K562 (cell line): ENCODE results near the gene SLC35B4. TPM values are rescaled to one million over a fixed set of nuclear protein-coding genes. Genes with fewer than 3 reads are reported as not detected.

Experiments used
- CSDE1 ChIP-seq, 2 experiments: fragments of 450-650 bp; IDR thresholded peaks; 2 replicates each; pipeline ENCODE4 v1.6.1; 2016; ENCODE audit warnings: mild to moderate bottlenecking in 1 of 2
- FOXM1 ChIP-seq, 2 experiments: fragments of 450-650 bp in 1 of 2; sonication (generic) in 1 of 2; formaldehyde crosslinking in 1 of 2; IDR thresholded peaks; 2 replicates each; pipeline versions ENCODE4 v1.6.1 to v1.9.0; 2017 to 2022; ENCODE audit warnings: low read depth in 2 of 2, mild to moderate bottlenecking in 2 of 2, missing genetic modification reagents in 1 of 2, moderate library complexity in 1 of 2
- KDM2B ChIP-seq: fragments of 250-450 bp; sonication (Bioruptor Pico); IDR thresholded peaks from 2 replicates; pipeline ENCODE4 v1.8.0; 2021; ENCODE audit warnings: mild to moderate bottlenecking, moderate library complexity
- NKRF ChIP-seq: fragments of 450-650 bp; IDR thresholded peaks from 2 replicates; pipeline ENCODE4 v1.6.1; 2016; ENCODE audit warnings: borderline replicate concordance
- SIX5 ChIP-seq, 2 experiments: IDR thresholded peaks; 2 replicates each; pipeline ENCODE4 v1.6.1; 2011; ENCODE audit warnings: low read length in 2 of 2, borderline replicate concordance in 1 of 2, low read depth in 1 of 2, mild to moderate bottlenecking in 1 of 2, moderate library complexity in 1 of 2; ENCODE audit not compliant: insufficient read depth in 1 of 2
- SMARCC2 ChIP-seq: fragments of 450-650 bp; IDR thresholded peaks from 2 replicates; pipeline ENCODE4 v1.6.1; 2017; ENCODE audit warnings: antibody characterized with exemption, moderate library complexity, mild to moderate bottlenecking, low read depth
- SMARCE1 ChIP-seq: fragments of 450-650 bp; IDR thresholded peaks from 2 replicates; pipeline ENCODE4 v1.7.1; 2016; ENCODE audit warnings: mild to moderate bottlenecking
- TAF9B ChIP-seq: fragments of 450-650 bp; IDR thresholded peaks from 2 replicates; pipeline ENCODE4 v1.6.1; 2018; ENCODE audit warnings: mild to moderate bottlenecking; ENCODE audit not compliant: partially characterized antibody
- VEZF1 ChIP-seq: fragments of 200-800 bp; sonication (Bioruptor generic); IDR thresholded peaks from 2 replicates; pipeline ENCODE4 v1.6.1; 2017; ENCODE audit warnings: missing genetic modification characterization, missing compliant biosample characterization
- ZNF174 ChIP-seq: fragments of 250-450 bp; sonication (Bioruptor Pico); IDR thresholded peaks from 2 replicates; pipeline ENCODE4 v1.4.0; 2020; ENCODE audit warnings: mild to moderate bottlenecking
- ZNF668 ChIP-seq: fragments of 250-450 bp; sonication (Bioruptor Pico); IDR thresholded peaks from 2 replicates; pipeline ENCODE4 v1.8.0; 2022; ENCODE audit warnings: mild to moderate bottlenecking, inconsistent platforms
- ZNF830 ChIP-seq: fragments of 250-450 bp; sonication (Bioruptor Pico); IDR thresholded peaks from 2 replicates; pipeline ENCODE4 v1.5.0; 2021; ENCODE audit warnings: mild to moderate bottlenecking
- polyA plus RNA-seq, 8 experiments: library from polyadenylated mRNA; depleted of rRNA in 4 of 8; stranded (reverse) in 5 of 8; unstranded in 3 of 8; fragments of >200 nt; fragmentation: Nextera tagmentation in 2 of 8; fragmentation: Illumina TruSeq in 1 of 8; extraction: Ambion mirVana in 2 of 8; extraction: Trizol in 1 of 8; gene quantifications; 2 replicates each; pipeline versions ENCODE4 v1.2.1 to v1.2.3, GENCODE V29; 2011 to 2014; ENCODE audit warnings: inconsistent platforms in 1 of 8, missing spikeins in 1 of 8
- total RNA-seq, 7 experiments: library from RNA; depleted of rRNA in 6 of 7; stranded (reverse); fragments of >200 nt in 6 of 7; fragmentation: Illumina TruSeq in 2 of 7; extraction: Trizol in 2 of 7; gene quantifications; 2 replicates each; pipeline versions ENCODE4 v1.2.1 to v1.2.3, GENCODE V29; 2011 to 2021; ENCODE audit warnings: low replicate concordance in 1 of 7
- TF ChIP-seq, protein P1 (sequence below): fragments of 450-650 bp; IDR thresholded peaks from 2 replicates; pipeline ENCODE4 v1.6.1; 2016; ENCODE audit warnings: low read depth

Gene SLC35B4
- total and polyA plus RNA-seq, 9 of the 15 experiments (the other 6 are each of a cell fraction or from before 2014, with no cell fraction given), result 6.1 to 34.9 (median 17.6) TPM

DNA sequence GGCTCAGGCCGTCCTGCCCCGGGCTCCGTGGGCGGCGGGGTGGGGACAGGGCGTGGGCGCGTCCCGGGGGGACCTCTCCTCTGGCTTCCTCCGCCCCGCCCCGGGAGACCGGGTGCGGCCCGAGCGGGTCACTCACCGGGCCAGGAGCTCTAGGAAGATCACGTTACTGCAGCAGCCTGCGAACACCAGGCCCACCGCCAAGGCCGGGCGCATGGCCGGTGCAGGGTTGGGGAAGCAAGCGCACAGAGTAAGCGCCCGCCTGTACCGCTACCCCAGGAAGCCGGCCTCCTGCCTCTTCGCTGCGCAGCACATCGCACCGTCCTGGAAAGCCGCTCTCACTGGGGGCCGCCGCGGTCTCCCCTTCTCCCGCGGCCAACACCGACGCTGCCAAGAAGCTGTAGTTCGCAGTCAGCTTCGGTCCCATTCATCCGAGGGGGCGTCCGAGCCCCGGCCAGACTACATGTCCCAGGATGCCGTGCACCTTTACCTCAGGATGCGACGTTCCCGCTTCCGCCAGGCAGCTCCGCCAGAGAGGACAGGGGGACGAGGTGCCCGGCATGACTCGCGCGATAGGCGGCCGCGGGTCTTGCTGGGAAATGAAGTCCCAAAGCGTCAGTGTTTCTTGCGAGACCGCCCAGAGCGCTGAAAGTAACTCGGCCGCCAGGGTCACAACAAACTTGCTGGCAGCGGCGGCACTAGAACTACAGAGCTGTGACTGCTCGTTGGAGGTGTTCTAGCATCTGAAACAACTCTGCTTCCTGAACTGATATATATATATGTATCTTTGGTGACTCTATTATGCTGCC lies at the start of gene SLC35B4 (continued):
- TF ChIP-seq VEZF1 (CRISPR knock-in tag) (peak; percentile 76), NKRF (peak; percentile 79; the same call in 1 of the 2 replicates), ZNF174 (CRISPR knock-in tag) (no peak), ZNF668 (CRISPR knock-in tag) (no peak), SIX5 (IDR thresholded peaks at IDR 0.05; ENCODE audit: borderline replicate concordance in 1 of 2, insufficient read depth in 1 of 2, low read depth in 1 of 2, low read length in 2 of 2) (peak; percentile 98 to 99), SMARCE1 (no peak), ZNF830 (CRISPR knock-in tag) (no peak), SMARCC2 (no peak), CSDE1 (IDR thresholded peaks at IDR 0.05) (no peak), FOXM1 (IDR thresholded peaks at IDR 0.05; ENCODE audit: low read depth) (no peak), FOXM1 (CRISPR knock-in tag; IDR thresholded peaks at IDR 0.05; ENCODE audit: low read depth) (no peak; the same call in 1 of the 2 replicates), TAF9B (no peak), KDM2B (no peak)
- TF ChIP-seq, protein P1, sequence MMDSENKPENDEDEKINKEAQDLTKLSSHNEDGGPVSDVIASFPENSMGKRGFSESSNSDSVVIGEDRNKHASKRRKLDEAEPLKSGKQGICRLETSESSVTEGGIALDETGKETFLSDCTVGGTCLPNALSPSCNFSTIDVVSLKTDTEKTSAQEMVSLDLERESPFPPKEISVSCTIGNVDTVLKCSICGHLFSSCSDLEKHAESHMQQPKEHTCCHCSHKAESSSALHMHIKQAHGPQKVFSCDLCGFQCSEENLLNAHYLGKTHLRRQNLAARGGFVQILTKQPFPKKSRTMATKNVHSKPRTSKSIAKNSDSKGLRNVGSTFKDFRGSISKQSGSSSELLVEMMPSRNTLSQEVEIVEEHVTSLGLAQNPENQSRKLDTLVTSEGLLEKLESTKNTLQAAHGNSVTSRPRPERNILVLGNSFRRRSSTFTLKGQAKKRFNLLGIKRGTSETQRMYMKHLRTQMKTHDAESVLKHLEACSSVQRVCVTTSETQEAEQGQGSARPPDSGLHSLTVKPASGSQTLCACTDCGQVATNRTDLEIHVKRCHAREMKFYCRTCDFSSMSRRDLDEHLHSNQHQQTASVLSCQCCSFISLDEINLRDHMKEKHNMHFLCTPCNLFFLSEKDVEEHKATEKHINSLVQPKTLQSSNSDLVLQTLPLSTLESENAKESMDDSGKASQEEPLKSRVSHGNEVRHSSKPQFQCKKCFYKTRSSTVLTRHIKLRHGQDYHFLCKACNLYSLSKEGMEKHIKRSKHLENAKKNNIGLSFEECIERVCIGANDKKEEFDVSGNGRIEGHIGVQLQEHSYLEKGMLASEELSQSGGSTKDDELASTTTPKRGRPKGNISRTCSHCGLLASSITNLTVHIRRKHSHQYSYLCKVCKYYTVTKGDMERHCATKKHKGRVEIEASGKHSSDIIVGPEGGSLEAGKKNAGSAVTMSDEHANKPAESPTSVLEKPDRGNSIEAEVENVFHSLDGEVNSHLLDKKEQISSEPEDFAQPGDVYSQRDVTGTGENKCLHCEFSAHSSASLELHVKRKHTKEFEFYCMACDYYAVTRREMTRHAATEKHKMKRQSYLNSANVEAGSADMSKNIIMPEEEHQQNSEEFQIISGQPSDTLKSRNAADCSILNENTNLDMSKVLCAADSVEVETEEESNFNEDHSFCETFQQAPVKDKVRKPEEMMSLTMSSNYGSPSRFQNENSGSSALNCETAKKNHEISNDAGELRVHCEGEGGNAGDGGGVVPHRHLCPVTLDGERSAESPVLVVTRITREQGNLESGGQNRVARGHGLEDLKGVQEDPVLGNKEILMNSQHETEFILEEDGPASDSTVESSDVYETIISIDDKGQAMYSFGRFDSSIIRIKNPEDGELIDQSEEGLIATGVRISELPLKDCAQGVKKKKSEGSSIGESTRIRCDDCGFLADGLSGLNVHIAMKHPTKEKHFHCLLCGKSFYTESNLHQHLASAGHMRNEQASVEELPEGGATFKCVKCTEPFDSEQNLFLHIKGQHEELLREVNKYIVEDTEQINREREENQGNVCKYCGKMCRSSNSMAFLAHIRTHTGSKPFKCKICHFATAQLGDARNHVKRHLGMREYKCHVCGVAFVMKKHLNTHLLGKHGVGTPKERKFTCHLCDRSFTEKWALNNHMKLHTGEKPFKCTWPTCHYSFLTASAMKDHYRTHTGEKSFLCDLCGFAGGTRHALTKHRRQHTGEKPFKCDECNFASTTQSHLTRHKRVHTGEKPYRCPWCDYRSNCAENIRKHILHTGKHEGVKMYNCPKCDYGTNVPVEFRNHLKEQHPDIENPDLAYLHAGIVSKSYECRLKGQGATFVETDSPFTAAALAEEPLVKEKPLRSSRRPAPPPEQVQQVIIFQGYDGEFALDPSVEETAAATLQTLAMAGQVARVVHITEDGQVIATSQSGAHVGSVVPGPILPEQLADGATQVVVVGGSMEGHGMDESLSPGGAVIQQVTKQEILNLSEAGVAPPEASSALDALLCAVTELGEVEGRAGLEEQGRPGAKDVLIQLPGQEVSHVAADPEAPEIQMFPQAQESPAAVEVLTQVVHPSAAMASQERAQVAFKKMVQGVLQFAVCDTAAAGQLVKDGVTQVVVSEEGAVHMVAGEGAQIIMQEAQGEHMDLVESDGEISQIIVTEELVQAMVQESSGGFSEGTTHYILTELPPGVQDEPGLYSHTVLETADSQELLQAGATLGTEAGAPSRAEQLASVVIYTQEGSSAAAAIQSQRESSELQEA, result no peak
